Activated naive CD8-positive, alpha-beta T cell treated with anti-CD3 and anti-CD28 coated beads, Interleukin-2, amount 10 ng/mL, durations not matched to agents 7 days and 5 days (primary cell): Measurements from ENCODE around the gene GTF2H2C_2.
"Not testable (repeated sequence)": the region's sequence is repeated elsewhere in the genome, so short reads cannot be mapped to it uniquely, and the experiment has no call there.

Source experiments
- ATAC-seq: fragments of 150-1000 bp; cut with Tn5 transposase; one replicate; pipeline ENCODE4 v1.10.0; 2021; ENCODE audit warnings: low read depth, moderate library complexity
- POLR2A ChIA-PET: fragments of 350-600 bp; sonication (Branson Sonifier 250); formaldehyde crosslinking; loops from one replicate; lab custom pipeline; 2021; ENCODE audit warnings: antibody characterized with exemption; lab: Charles Lee
- DNase-seq: peaks from one replicate; pipeline ENCODE4 v3.0.0; 2021
- H3K27ac Mint-ChIP-seq: one replicate; pipeline ENCODE4 v1.8.0; 2022; ENCODE audit warnings: mild to moderate bottlenecking, mixed read lengths
- H3K27me3 Mint-ChIP-seq: one replicate; pipeline ENCODE4 v1.8.0; 2022; ENCODE audit warnings: mild to moderate bottlenecking, moderate library complexity, mixed read lengths
- H3K36me3 Mint-ChIP-seq: one replicate; pipeline ENCODE4 v1.8.0; 2021; ENCODE audit warnings: mild to moderate bottlenecking, mixed read lengths
- H3K4me1 Mint-ChIP-seq: one replicate; pipeline ENCODE4 v1.8.0; 2021; ENCODE audit warnings: mixed read lengths
- H3K4me3 Mint-ChIP-seq: one replicate; pipeline ENCODE4 v1.8.0; 2022; ENCODE audit warnings: mild to moderate bottlenecking, moderate library complexity, mixed read lengths
- H3K9me3 Mint-ChIP-seq: one replicate; pipeline ENCODE4 v1.8.0; 2021; ENCODE audit warnings: mixed read lengths

GTF2H2C_2 gene

DNA sequence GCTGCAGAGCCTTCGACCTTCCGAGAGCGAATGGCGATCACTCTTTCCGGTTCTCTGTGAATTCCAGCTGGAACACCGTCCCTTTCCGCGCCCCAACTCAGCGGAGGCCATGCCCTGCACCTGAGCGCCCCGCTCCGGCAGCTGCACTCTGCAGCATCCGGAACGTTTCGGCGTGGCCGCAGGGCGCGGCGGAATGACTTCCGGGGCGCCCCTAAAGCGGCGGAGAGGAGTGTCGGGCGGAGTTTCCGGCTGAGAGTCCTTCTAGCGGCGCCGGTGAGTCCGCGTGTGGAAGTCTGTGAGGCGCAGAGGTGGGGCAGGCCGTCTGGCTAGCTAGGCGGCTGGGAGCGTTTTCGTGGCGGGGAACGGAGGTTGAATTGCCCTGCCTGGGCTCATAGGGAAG lies at the start of gene GTF2H2C_2:
GTF2H2C_2 (plus strand) TSS at position 252 of the 400 bp plus-strand sequence.
- H3K4me3 Mint-ChIP-seq, H3K4me1 Mint-ChIP-seq, H3K27me3 Mint-ChIP-seq, H3K36me3 Mint-ChIP-seq, POLR2A ChIA-PET, H3K9me3 Mint-ChIP-seq, DNase-seq, H3K27ac Mint-ChIP-seq: not testable (repeated sequence)
- peak; percentile 99 for ATAC-seq

DNA sequence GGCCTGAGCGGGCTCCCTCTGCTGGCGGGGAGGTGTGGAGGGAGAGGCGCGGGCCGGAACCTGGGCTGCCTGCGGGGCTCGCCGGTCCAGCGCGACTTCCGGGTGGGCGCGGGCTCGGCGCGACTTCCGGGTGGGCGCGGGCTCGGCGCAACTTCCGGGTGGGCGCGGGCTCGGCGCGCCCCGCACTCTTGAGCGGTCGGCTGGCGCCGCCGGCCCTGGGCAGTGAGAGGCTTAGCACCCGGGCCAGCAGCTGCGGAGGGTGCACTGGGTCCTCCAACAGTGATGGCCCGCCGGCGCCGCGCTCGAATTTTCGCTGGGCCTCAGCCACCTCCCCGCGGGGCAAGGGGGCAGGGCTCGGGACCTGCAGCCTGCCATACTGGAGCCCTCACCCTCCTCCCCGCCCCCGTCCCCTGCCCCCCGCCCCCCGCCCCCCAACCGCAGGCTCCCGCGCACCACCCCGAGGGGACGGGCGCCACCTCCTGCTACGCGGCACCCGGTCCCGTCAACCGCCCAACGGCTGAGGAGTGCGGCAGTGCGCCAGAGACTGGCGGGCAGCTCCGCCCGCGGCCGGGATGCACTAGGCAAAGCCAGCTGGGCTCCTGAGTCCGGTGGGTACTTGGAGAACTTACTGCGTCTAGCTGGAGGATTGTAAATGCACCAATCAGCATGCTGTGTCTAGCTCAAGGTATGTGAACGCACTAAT lies 14.0 kb upstream of the GTF2H2C_2 start:
- POLR2A ChIA-PET, H3K4me1 Mint-ChIP-seq, H3K27me3 Mint-ChIP-seq, H3K9me3 Mint-ChIP-seq, H3K36me3 Mint-ChIP-seq: not testable (repeated sequence)
- DNase-seq (peak; percentile 82), ATAC-seq (peak; percentile 98)
- H3K4me3 Mint-ChIP-seq = peak overlapping the region; percentile 78
- H3K27ac Mint-ChIP-seq = peak overlapping the region; percentile 82

- H3K36me3 Mint-ChIP-seq, H3K9me3 Mint-ChIP-seq, DNase-seq, H3K27me3 Mint-ChIP-seq, H3K27ac Mint-ChIP-seq, H3K4me3 Mint-ChIP-seq, POLR2A ChIA-PET, H3K4me1 Mint-ChIP-seq, ATAC-seq: not testable (repeated sequence)
Observed at GRCh38 chr5:70421322-70421721, 6.2 kb downstream of the GTF2H2C_2 start.

GRCh38 chr5:70423215-70423614 lies 8.0 kb downstream of the GTF2H2C_2 start:
- H3K4me3 Mint-ChIP-seq, DNase-seq, H3K27me3 Mint-ChIP-seq, H3K4me1 Mint-ChIP-seq, H3K9me3 Mint-ChIP-seq, H3K36me3 Mint-ChIP-seq, H3K27ac Mint-ChIP-seq, ATAC-seq, POLR2A ChIA-PET: not testable (repeated sequence)

- H3K9me3 Mint-ChIP-seq, H3K27me3 Mint-ChIP-seq, H3K36me3 Mint-ChIP-seq, H3K4me1 Mint-ChIP-seq, H3K27ac Mint-ChIP-seq, H3K4me3 Mint-ChIP-seq, POLR2A ChIA-PET, ATAC-seq, DNase-seq: not testable (repeated sequence)
Observed at GRCh38 chr5:70438518-70438917, 23.4 kb downstream of the GTF2H2C_2 start.

- POLR2A ChIA-PET, H3K9me3 Mint-ChIP-seq, H3K27me3 Mint-ChIP-seq, H3K27ac Mint-ChIP-seq, H3K4me3 Mint-ChIP-seq, ATAC-seq, DNase-seq, H3K36me3 Mint-ChIP-seq, H3K4me1 Mint-ChIP-seq: not testable (repeated sequence)
Observed at GRCh38 chr5:70449565-70449964, 34.4 kb downstream of the GTF2H2C_2 start.

- ATAC-seq, H3K9me3 Mint-ChIP-seq, H3K4me1 Mint-ChIP-seq, DNase-seq, H3K27me3 Mint-ChIP-seq, POLR2A ChIA-PET, H3K27ac Mint-ChIP-seq, H3K36me3 Mint-ChIP-seq, H3K4me3 Mint-ChIP-seq: not testable (repeated sequence)
Observed at GRCh38 chr5:70451249-70451984, 36.2 kb downstream of the GTF2H2C_2 start.

DNA sequence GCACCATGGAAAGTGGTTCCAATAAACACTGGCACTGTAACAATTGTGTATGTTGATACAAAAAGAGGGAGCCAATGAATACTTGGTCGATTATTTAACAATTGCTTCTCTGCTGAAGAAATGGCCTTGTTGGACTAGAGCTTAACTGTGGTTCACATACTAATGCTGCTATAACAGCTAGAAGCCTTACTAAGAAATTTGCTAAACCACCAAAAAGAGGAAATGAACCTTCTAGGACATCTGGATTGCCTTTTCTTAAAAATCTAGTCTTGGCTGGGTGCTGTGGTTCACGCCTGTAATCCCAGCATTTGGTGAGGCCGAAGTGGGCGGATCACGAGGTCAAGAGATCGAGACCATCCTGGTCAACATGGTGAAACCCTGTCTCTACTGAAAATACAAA lies 41.9 kb downstream of the GTF2H2C_2 start:
- ATAC-seq, H3K4me1 Mint-ChIP-seq, H3K27me3 Mint-ChIP-seq, DNase-seq, POLR2A ChIA-PET, H3K36me3 Mint-ChIP-seq, H3K9me3 Mint-ChIP-seq, H3K4me3 Mint-ChIP-seq, H3K27ac Mint-ChIP-seq: not testable (repeated sequence)

GRCh38 chr5:70459188-70459587 lies 44.0 kb downstream of the GTF2H2C_2 start:
- H3K27me3 Mint-ChIP-seq, DNase-seq, H3K4me1 Mint-ChIP-seq, H3K4me3 Mint-ChIP-seq, ATAC-seq, POLR2A ChIA-PET, H3K9me3 Mint-ChIP-seq, H3K27ac Mint-ChIP-seq, H3K36me3 Mint-ChIP-seq: not testable (repeated sequence)

DNA sequence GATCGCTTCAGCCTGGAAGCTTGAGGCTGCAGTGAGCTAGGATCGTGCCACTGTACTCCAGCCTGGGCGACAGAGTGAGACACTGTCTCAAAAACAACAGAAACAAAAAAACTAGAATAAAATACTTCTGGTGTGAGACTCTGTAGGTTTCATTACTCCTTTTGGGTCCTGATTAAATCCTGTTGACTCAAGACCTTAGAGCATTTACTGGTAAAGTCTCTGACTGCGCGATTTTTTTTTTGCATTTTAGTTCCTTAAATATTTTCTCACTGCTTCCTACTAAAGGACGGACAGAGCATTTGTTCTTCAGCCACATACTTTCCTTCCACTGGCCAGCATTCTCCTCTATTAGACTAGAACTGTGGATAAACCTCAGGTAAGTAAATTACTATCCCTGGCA lies 46.8 kb downstream of the GTF2H2C_2 start:
- H3K9me3 Mint-ChIP-seq, H3K27me3 Mint-ChIP-seq, POLR2A ChIA-PET, H3K4me3 Mint-ChIP-seq, ATAC-seq, H3K4me1 Mint-ChIP-seq, H3K36me3 Mint-ChIP-seq, H3K27ac Mint-ChIP-seq, DNase-seq: not testable (repeated sequence)

DNA sequence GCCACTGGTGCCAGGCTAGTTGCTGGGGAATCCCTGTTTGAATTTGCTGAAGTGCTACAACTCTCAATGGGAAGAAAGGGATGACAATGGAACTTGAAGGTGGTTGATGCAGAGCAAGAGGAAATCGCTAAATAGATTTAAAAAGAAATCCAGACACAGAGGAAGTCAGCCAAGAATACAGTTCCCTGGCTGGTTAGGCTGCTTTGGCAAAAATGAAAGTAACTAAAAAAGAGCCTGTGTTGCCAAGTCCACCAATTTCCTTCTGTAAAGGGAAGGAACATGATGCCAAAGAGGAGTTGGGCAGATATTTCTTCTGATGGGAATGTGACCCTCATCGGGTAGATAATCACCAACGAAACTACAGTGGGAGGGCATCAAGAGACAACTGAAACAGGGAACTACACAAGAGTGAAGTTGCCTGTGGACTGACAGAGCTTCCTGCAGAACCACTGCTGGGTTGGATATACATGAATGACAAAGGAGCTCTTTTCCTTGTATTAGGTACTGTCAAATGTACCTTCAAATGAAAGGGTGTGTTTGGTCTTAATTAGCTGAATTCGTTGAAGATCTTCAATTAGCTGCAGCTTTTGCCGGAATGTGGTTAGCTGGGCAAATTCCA lies 49.0 kb downstream of the GTF2H2C_2 start:
- H3K4me3 Mint-ChIP-seq, H3K27ac Mint-ChIP-seq, H3K9me3 Mint-ChIP-seq, H3K36me3 Mint-ChIP-seq, H3K27me3 Mint-ChIP-seq, POLR2A ChIA-PET, H3K4me1 Mint-ChIP-seq, DNase-seq: not testable (repeated sequence)
- peak; percentile 60 for ATAC-seq

DNA sequence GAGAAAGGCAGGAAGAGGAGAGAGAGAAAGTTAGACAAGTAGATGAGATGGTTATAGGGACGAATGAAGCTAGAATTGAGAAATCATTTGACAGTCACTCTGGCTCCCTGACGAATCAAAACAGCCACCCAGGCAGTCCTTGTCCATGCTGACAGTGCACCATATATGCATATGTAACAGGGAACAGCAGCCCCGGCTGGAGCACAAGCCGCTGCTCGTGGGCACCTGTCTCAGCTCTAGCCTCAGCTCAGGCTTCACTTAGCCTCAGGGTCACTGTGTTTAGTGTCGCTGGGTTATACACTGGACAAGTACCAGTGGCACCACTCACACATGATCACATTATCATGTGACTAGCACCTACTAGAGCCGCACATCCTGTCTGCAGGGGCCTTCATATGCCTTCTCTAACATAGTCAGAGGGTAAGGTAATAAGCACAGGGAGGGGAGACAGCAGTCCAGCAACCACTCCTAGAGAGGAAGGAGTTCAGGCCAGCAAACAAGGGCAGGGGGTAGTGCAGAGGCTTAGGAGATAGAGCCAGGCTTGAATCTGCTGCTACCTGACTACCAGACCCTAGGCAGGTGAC lies 54.9 kb downstream of the GTF2H2C_2 start:
- H3K4me1 Mint-ChIP-seq, H3K9me3 Mint-ChIP-seq, H3K36me3 Mint-ChIP-seq, ATAC-seq, POLR2A ChIA-PET, H3K4me3 Mint-ChIP-seq, DNase-seq, H3K27ac Mint-ChIP-seq, H3K27me3 Mint-ChIP-seq: not testable (repeated sequence)
